Motor neuron (in vitro differentiated cells): Measurements from ENCODE around the gene RAP2B. TPM values are rescaled to one million over a fixed set of nuclear protein-coding genes. Genes with fewer than 3 reads are reported as not detected.
A peak's percentile ranks its signal among the peaks of the same experiment; 100 is the strongest.
"Not testable (repeated sequence)": the region's sequence is repeated elsewhere in the genome, so short reads cannot be mapped to it uniquely, and the experiment has no call there.

ENCODE experiments used
- ATAC-seq, 8 experiments: fragments of 200-7000 bp; cut with Tn5 transposase; replicated peaks in 6 of 8; 2 replicates each; pipeline ENCODE4 v1.8.0; 2021; ENCODE audit warnings: mild to moderate bottlenecking in 8 of 8, moderate library complexity in 8 of 8
- H3K27ac ChIP-seq, 2 donors: fragments of 250-450 bp; sonication (Bioruptor Pico); 2 replicates each; pipeline ENCODE4 v1.9.0; 2021; ENCODE audit warnings: antibody characterized with exemption in 2 of 2, mild to moderate bottlenecking in 2 of 2, moderate library complexity in 1 of 2
- H3K4me1 ChIP-seq, 2 donors: fragments of 250-450 bp; sonication (Bioruptor Pico); replicated peaks in 1 of 2; 2 replicates each; pipeline ENCODE4 v1.6.1; 2021; ENCODE audit warnings: antibody characterized with exemption in 2 of 2, mild to moderate bottlenecking in 2 of 2, moderate library complexity in 1 of 2
- H3K4me3 ChIP-seq, 5 donors: fragments of 250-450 bp; sonication (Bioruptor Pico); 2 replicates each; pipeline ENCODE4 v1.9.0; 2021; ENCODE audit warnings: antibody characterized with exemption in 5 of 5, mild to moderate bottlenecking in 5 of 5, moderate library complexity in 4 of 5
- WGBS, 10 experiments: fragments of 450-650 bp; shearing (Covaris generic); methylation state at CpG; one replicate each; pipeline ENCODE4 v1.0.0; 2022; 5-methylcytosine and 5-hydroxymethylcytosine counted together
- in situ Hi-C, 9 experiments: fragments of 400-800 bp; cut with MboI; loops; one replicate each; pipeline ENCODE4 v1.15.0; 2021; ENCODE audit warnings: low sequenced_read_pairs in 9 of 9, low pct_unique_long_range_greater_than_20kb in 2 of 9; ENCODE audit not compliant: unreplicated experiment in 9 of 9
- total RNA-seq, 8 experiments: library from RNA; unstranded; fragments of 300-600 nt; gene quantifications; 2 replicates each; pipeline versions ENCODE4 v1.2.3 to v1.2.4, GENCODE V29; 2022

RAP2B gene
- total RNA-seq, result 10 to 100 TPM in 5 of 8 experiments, 1 to 10 TPM in 3; 5.2 to 28.4 (median 11.3) TPM

DNA sequence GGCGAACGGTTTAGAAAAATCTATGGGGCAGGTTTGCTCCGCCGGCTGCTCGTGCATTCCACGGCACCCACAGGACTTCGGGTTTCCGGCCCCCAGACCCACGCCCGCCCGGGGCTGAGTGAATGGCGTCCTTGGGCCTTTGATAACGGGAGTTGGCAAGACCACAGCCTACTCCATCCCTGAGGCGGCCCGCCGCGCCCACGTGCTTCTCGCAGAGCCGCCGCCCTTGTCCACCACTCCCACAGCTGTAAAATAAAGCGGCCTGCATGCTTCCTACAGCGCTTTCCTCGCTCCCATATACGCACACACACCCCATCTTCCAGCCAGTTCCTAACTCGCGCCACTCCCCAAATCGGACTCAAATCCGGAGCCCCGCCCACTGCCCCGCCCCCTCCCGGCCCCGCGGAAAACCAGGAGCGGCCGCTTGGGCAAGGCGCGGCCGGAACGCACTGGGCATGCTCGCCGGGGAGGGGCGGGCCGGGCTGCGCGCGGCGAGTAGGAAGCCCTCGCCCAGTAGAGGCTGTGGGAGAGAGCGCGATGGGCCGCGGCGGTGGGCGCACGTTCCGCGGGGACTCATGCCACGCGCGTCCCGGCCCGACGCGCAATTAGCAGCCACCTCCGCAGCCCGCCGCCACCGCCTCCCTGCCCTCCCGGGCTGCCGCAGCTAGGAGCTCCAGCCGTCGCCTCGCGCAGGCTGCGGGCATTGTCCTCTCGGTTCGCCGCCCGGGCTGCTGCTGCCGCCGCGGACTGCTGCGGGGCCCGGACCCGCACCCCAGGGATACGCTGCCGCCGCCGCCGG is at the start of gene RAP2B:
TSS of gene RAP2B (plus strand) at position 513 of the 799 bp plus-strand sequence. CDS start 468 bp downstream, outside the sequence.
- 0 to 3% (median 1%) methylated on average over 1 to 15 of the region's 91 CpGs; no CpG with 5 or more reads in 6 of the 10 experiments for WGBS, 10 experiments
- Histone ChIP-seq H3K4me1 (peaks cover 5 to 21% of the 10 kb centered on the region in 2 donors), H3K4me3 (peak within 1 kb of the TSS; percentile 59 to 89 (median 71)), H3K27ac (peak within 1 kb of the TSS; percentile 39 to 72)
- ATAC-seq, result peak; percentile 52 to 82 (median 74)
- in situ Hi-C loops, result loop anchor here in 1 of 9 experiments (25.0 kb wide), 2 partner anchors 425 to 600 kb away; no protein-coding TSS in a partner anchor

DNA sequence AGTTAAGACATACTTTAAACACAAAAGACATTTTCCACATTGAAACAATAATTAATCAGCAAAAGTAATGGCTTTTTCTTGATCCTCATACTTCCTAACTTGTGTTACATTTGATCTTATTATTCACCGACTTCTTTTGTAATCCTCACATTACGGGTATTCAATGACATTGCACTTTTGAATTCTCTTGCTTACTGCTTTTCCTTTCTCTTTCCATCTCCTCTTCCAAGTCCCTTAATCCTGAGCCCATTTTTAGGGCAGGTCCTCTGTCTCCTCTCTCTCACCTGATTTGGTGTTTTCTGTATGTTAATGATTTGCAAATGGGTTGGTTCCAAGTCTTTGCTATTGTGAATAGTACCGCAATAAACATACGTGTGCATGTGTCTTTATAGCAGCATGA is 48.5 kb upstream of the RAP2B start:
- Histone ChIP-seq H3K4me1 (no peaks in the 10 kb centered on the region), H3K4me3 (no peak overlapping the region), H3K27ac (no peak overlapping the region)
- in situ Hi-C loops, result no loop called here
- WGBS, 10 experiments, result 0 to 100% (median 94%) methylated on average over 1 to 4 of the region's 4 CpGs; no CpG with 5 or more reads in 1 of the 10 experiments
- no peak for ATAC-seq

DNA sequence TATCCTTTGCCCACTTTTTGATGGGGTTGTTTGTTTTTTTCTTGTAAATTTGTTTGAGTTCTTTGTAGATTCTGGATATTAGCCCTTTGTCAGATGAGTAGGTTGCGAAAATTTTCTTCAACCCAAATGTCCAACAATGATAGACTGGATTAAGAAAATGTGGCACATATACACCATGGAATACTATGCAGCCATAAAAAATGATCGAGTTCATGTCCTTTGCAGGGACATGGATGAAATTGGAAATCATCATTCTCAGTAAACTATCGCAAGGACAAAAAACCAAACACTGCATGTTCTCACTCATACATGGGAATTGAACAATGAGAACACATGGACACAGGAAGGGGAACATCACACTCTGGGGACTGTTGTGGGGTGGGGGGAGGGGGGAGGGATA is 47.8 kb upstream of the RAP2B start:
- H3K4me3 ChIP-seq, ATAC-seq, in situ Hi-C loops, H3K4me1 ChIP-seq, H3K27ac ChIP-seq: not testable (repeated sequence)
- no CpG with 5 or more reads among the region's 3 CpGs for WGBS, 10 experiments

DNA sequence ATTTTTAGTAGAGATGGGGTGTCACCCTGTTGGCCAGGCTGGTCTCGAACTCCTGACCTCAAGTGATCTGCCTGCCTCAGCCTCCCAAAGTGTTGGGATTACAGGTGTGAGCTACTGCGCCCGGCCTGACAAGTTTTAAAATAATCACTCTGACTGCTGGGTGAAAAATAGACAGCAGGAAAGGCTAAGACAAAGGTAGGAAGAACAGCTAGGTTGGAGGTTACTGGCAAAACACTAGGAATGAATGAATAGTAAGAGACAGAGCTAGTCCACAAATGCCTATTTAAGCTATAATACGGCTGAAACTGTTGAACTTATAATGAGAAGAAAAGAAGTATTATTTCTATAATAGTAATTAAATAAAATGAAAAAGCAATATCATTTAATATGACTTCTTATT is 46.7 kb upstream of the RAP2B start:
- ATAC-seq, result no peak
- Histone ChIP-seq H3K4me3 (no peak overlapping the region), H3K27ac (no peak overlapping the region), H3K4me1 (no peaks in the 10 kb centered on the region)
- in situ Hi-C loops, result no loop called here
- WGBS, 10 experiments, result 86 to 100% (median 92%) methylated on average over 1 to 4 of the region's 4 CpGs

DNA sequence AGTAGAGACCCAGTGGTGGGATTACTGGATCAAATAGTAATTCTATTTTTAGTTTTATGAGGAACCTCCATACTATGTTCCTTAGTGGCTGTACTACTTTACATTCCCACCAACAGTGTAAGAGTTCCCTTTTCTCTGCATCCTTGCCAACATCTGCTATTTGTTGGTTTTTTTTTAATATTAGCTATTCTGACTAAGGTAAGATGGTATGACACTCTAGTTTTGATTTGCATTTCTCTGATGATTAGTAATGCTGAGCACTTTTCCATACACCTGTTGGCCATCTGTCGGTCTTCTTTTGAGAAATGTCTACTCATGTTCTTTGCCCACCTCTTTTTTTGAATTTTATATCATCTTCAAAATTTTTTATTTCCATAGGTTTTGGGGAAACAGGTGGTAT is 34.2 kb upstream of the RAP2B start:
- WGBS, 10 experiments, result 60 to 100% (median 88%) methylated on average over 1 of the region's 1 CpG; no CpG with 5 or more reads in 1 of the 10 experiments
- in situ Hi-C loops, result no loop called here
- H3K4me1 ChIP-seq, result no peaks in the 10 kb centered on the region
- no peak for ATAC-seq
- H3K27ac ChIP-seq, result no peak overlapping the region
- H3K4me3 ChIP-seq, result no peak overlapping the region

DNA sequence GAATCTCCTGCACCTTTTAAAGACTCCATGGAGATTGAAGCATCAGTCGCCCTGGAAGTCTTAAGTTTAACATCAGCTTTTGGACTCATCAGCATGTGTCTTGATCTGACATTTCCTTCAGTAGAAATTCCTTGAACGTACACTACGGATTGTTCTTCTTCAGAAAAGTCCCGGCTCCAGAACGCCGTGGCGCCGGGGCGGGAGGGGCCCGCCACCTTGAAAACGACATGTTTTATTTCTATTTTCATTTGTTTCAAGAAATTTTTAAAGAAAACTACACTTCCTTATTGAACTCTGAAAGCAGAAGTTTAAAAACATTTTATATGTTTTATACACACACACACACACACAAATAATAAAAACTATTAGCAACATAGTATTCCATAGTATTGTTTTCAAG is 32.6 kb upstream of the RAP2B start:
- WGBS, 10 experiments, result 77 to 100% (median 91%) methylated on average over 3 to 11 of the region's 11 CpGs
- Histone ChIP-seq H3K4me3 (no peak overlapping the region), H3K4me1 (no peaks in the 10 kb centered on the region), H3K27ac (no peak overlapping the region)
- in situ Hi-C loops, result no loop called here
- ATAC-seq, result no peak

DNA sequence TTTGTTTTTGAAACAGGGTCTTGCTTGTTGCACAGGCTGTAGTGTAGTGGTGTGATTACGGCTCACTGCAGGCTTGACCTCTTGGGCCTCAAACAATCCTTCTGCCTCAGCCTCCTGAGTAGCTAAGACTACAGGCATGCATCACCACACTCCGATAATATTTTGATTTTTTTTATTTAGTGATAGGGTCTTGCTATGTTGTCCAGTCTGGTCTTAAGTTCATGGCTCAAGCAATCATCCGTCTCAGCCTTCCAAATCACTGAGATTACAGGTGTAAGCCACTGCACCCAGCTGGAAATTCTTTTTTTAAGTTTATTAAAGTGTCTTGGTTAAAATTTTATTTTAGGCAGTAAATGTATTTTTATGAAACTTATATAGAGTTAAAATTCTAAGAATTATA is 32.2 kb upstream of the RAP2B start:
- H3K4me1 ChIP-seq, result no peaks in the 10 kb centered on the region
- in situ Hi-C loops, result no loop called here
- H3K27ac ChIP-seq, result no peak overlapping the region
- H3K4me3 ChIP-seq, result no peak overlapping the region
- no peak for ATAC-seq
- 82 to 100% (median 100%) methylated on average over 1 to 3 of the region's 3 CpGs for WGBS, 10 experiments

DNA sequence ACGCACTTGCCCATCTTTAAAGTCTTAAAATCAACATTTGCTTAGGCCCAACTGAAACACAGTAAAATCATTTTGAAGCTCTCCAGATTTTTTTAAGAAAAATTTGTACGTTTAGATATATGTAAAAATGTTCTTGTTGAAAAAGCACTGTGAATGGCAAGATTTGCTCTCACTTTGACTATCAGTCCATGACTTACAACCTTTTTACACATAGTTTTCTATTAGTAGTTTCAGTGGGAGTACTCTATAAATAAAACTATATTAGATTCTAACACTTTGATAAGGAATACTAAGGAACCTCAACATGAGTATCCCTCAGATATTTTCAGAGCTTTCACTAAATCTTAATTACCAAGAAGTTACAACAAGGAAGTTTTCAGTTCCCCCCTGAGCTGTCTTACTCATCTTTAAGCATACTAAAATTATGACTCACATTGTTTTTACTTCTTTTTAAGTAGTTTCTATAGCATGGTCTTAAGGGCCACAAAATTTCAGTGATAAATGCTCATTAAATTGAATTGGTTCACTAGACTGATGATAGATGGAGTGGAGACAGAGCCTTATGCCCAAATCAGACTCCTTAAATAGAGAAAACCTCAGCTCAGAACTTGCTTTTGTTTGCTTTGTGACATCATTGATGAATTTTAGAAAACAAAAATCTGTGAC is 31.6 kb upstream of the RAP2B start:
- Histone ChIP-seq H3K4me1 (no peaks in the 10 kb centered on the region), H3K27ac (no peak overlapping the region), H3K4me3 (no peak overlapping the region)
- peak in 2 of 8 experiments; percentile 46 to 58 for ATAC-seq
- in situ Hi-C loops, result no loop called here
- WGBS, 10 experiments, result 10 to 100% (median 95%) methylated on average over 1 to 2 of the region's 2 CpGs; no CpG with 5 or more reads in 2 of the 10 experiments

DNA sequence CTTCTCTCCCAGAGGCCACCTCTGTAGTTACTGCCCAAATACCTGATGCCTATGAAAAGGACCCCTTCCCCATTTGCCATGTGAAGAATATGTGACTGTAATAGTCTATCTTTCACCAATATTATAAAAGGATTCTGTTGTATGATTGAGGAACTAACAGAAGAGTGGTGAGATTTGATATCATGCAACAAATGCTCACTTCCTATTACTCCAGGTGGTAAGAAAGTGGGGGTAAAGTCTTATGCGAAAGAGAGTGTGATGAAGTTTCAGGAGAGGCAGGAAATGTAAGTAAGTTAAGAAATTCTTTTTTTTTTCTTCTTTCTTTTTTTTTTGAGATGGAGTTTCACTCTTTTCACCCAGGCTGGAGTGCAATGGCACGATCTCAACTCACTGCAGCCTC is 24.4 kb upstream of the RAP2B start:
- 83 to 100% (median 100%) methylated on average over 1 to 2 of the region's 2 CpGs; no CpG with 5 or more reads in 4 of the 10 experiments for WGBS, 10 experiments
- in situ Hi-C loops, result no loop called here
- no peak overlapping the region for H3K27ac ChIP-seq
- no peaks in the 10 kb centered on the region for H3K4me1 ChIP-seq
- H3K4me3 ChIP-seq, result no peak overlapping the region
- ATAC-seq, result no peak

DNA sequence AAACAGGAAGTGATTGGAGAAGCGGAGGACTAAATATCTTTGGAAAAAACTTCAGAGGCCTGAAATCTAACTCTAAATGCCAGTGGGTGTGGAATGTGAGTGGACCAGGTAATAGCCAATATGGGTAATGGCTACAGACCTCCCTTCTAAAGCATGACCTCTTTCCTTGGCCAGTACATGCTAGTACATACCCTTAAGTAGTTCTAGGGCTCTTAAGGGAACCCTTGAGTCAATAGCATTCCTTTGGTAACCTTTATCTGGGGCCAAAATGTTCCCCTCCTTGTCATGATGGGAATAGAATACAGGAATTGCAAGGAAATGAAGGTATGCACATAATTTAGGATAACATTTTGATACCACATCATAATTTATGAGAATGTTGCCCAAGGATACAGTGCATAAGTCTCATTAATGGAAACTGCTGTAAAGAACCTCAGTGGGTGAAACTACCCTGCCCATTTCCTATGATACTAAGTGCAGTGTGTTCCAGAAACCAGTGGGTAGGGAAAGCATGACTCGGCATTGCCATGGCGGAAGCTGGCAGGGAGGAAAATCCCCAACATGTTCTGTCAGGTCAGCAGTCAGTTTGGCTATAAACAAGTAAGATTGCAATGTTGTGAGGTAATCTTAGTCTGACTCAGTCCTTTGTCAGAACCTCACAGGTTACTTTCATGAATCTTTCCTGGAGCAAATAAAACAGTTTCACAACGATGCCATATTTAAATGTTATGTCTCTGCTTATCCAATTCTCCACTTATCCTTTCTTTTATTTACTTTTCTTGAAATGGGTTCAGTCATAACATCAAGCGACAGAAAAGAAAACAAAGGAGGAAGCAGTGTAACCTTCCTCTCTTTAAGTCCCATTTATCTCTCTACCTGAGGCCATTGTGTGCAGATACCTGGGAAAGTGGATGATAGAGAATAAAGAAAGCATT is 23.5 kb upstream of the RAP2B start:
- H3K4me3 ChIP-seq, result no peak overlapping the region
- ATAC-seq, result peak; percentile 24 to 92 (median 80)
- WGBS, 10 experiments, result 8 to 100% (median 69%) methylated on average over 1 to 5 of the region's 5 CpGs
- H3K4me1 ChIP-seq, result no peaks in the 10 kb centered on the region
- in situ Hi-C loops, result no loop called here
- no peak overlapping the region for H3K27ac ChIP-seq

DNA sequence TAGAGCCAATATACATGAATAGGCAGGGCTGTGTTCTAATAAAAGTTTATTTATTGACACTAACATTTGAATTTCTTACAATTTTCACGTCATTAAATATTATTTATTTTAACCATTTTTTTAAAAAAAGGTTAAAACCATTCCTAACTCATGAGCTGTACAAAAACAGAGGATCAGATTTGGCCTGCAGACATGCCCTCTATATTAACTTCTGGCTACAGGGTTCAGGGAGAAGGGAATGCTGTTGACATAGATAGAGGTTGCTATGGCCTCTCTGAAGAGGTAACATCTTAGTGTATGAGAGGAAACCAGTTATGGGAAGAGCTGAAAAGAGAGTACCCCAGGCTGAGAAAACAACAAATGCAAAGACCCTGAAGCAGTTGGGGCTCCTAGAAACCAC is 19.1 kb upstream of the RAP2B start:
- WGBS, 10 experiments, result 45 to 100% (median 90%) methylated on average over 1 of the region's 1 CpG; no CpG with 5 or more reads in 3 of the 10 experiments
- in situ Hi-C loops, result no loop called here
- Histone ChIP-seq H3K4me3 (no peak overlapping the region), H3K4me1 (peaks cover 0 to 6% of the 10 kb centered on the region in 2 donors), H3K27ac (no peak overlapping the region)
- peak in 1 of 8 experiments; percentile 31 for ATAC-seq

DNA sequence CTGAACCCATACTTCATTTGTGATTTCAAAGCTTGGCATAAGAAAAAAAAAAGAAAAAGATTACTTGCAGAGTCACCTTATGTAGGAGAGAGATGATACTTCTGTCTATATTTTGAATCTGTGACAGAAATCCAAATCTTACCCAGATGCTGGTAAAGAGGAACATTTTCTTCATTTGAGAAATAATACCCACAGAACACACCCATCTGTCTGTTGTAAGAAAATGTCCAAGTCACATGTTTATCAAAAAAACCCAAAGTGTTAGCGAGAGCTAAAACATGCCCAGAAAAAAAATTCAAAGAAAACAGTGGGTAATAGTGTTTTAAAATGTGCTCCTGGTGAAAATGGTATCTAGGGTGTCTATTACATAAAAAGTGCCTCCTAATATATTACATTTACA is 18.0 kb upstream of the RAP2B start:
- no peak for ATAC-seq
- WGBS, 10 experiments, result 17 to 100% (median 100%) methylated on average over 1 of the region's 1 CpG; no CpG with 5 or more reads in 1 of the 10 experiments

More for the DNA sequence above, 18.0 kb upstream of the RAP2B start:
- in situ Hi-C loops, result no loop called here
- Histone ChIP-seq H3K27ac (no peak overlapping the region), H3K4me3 (no peak overlapping the region), H3K4me1 (peaks cover 0 to 6% of the 10 kb centered on the region in 2 donors)
